Vagina (tissue), 2 donors: Measurements from ENCODE around the gene PAPSS2. TPM values are rescaled to one million over a fixed set of nuclear protein-coding genes. Genes with fewer than 3 reads are reported as not detected.

Experiments used
- DNase-seq, 2 donors: peaks; one replicate each; pipeline ENCODE4 v3.0.0-alpha.2; 2017; ENCODE audit errors: extremely low spot score in 2 of 2
- H3K27ac ChIP-seq: fragments of 200-600 bp; sonication (generic); one replicate; pipeline ENCODE4 v1.5.1; 2019
- H3K27me3 ChIP-seq: fragments of 200-600 bp; sonication (generic); one replicate; pipeline ENCODE4 v1.5.1; 2019
- H3K36me3 ChIP-seq, 2 donors: fragments of 200-600 bp; sonication (generic); one replicate each; pipeline ENCODE4 v1.5.1; 2017 to 2019
- H3K4me1 ChIP-seq: fragments of 200-600 bp; sonication (generic); one replicate; pipeline ENCODE4 v1.5.1; 2019
- H3K4me3 ChIP-seq, 2 donors: fragments of 200-600 bp; sonication (generic); 1 replicate in 1 of 2; 2 replicates in 1 of 2; pipeline ENCODE4 v1.5.1; 2016 to 2019
- H3K9me3 ChIP-seq: fragments of 200-600 bp; sonication (generic); one replicate; pipeline ENCODE4 v1.5.1; 2019
- CTCF ChIP-seq, 3 experiments: fragments of 450-650 bp in 2 of 3; fragments of 200-600 bp in 1 of 3; sonication (generic) in 1 of 3; IDR thresholded peaks; one replicate each; pipeline ENCODE4 v1.5.1; 2017 to 2019; ENCODE audit warnings: antibody characterized with exemption in 3 of 3, mild to moderate bottlenecking in 2 of 3, moderate library complexity in 2 of 3
- POLR2A ChIP-seq, 2 donors: fragments of 450-650 bp; IDR thresholded peaks; one replicate each; pipeline ENCODE4 v1.6.1; 2017; ENCODE audit warnings: antibody characterized with exemption in 2 of 2, mild to moderate bottlenecking in 2 of 2, moderate library complexity in 2 of 2
- POLR2AphosphoS5 ChIP-seq, 2 donors: sonication (generic); formaldehyde crosslinking; IDR thresholded peaks; one replicate each; pipeline ENCODE4 v1.9.0; 2017; ENCODE audit warnings: antibody characterized with exemption in 2 of 2, mild to moderate bottlenecking in 2 of 2, low read depth in 1 of 2; ENCODE audit not compliant: insufficient read depth in 1 of 2
- intact Hi-C: fragments of 100-400 bp; cut with DNase I; formaldehyde crosslinking; loops from one replicate; pipeline ENCODE4 v1.15.1; 2023
- total RNA-seq: library from RNA; depleted of rRNA; stranded (reverse); fragments of >200 nt; gene quantifications from one replicate; pipeline ENCODE4 v1.2.3, GENCODE V29; 2016

The PAPSS2 gene
- total RNA-seq, 1 donor from 2014 or later: 12.3 TPM

GRCh38 chr10:87646192-87646909 is 13.3 kb upstream of the PAPSS2 start:
- intact Hi-C loops: no loop called here
- H3K27me3 ChIP-seq: no peaks in the 10 kb centered on the region
- DNase-seq: no peak
- H3K4me3 ChIP-seq: no peak overlapping the region
- no peaks in the 10 kb centered on the region for H3K4me1 ChIP-seq
- no peak for TF ChIP-seq POLR2A (IDR thresholded peaks at IDR 0.05)
- no peaks in the 10 kb centered on the region for H3K36me3 ChIP-seq
- no peak overlapping the region for H3K27ac ChIP-seq
- H3K9me3 ChIP-seq: no peaks in the 10 kb centered on the region

- no peak for DNase-seq
- no peak for TF ChIP-seq POLR2AphosphoS5 (IDR thresholded peaks at IDR 0.05; ENCODE audit: insufficient read depth in 1 of 2, low read depth in 1 of 2)
- no peak for TF ChIP-seq CTCF (IDR thresholded peaks at IDR 0.05)
- no peak for TF ChIP-seq POLR2A (IDR thresholded peaks at IDR 0.05)
These were observed 12.7 kb upstream of the PAPSS2 start for GRCh38 chr10:87646935-87647334.

GRCh38 chr10:87650838-87651589 is 8.7 kb upstream of the PAPSS2 start:
- intact Hi-C loops: no loop called here
- TF ChIP-seq CTCF (IDR thresholded peaks at IDR 0.05) (no peak), POLR2AphosphoS5 (IDR thresholded peaks at IDR 0.05; ENCODE audit: insufficient read depth in 1 of 2, low read depth in 1 of 2) (no peak), POLR2A (IDR thresholded peaks at IDR 0.05) (no peak)
- DNase-seq: no peak

More at GRCh38 chr10:87646935-87647334, 12.7 kb upstream of the PAPSS2 start:
- Histone ChIP-seq H3K36me3 (no peaks in the 10 kb centered on the region), H3K27ac (no peak overlapping the region), H3K9me3 (no peaks in the 10 kb centered on the region), H3K27me3 (no peaks in the 10 kb centered on the region), H3K4me1 (no peaks in the 10 kb centered on the region), H3K4me3 (no peak overlapping the region)
- intact Hi-C loops: no loop called here

GRCh38 chr10:87651801-87652200 is 7.9 kb upstream of the PAPSS2 start:
- no peaks in the 10 kb centered on the region for H3K27me3 ChIP-seq
- no peak for DNase-seq
- H3K36me3 ChIP-seq: no peaks in the 10 kb centered on the region
- no peaks in the 10 kb centered on the region for H3K9me3 ChIP-seq
- TF ChIP-seq POLR2A (IDR thresholded peaks at IDR 0.05): no peak
- TF ChIP-seq POLR2AphosphoS5 (IDR thresholded peaks at IDR 0.05; ENCODE audit: insufficient read depth in 1 of 2, low read depth in 1 of 2): no peak
- TF ChIP-seq CTCF (IDR thresholded peaks at IDR 0.05): no peak
- H3K4me1 ChIP-seq: peaks cover under 1% of the 10 kb centered on the region
- intact Hi-C loops: no loop called here
- H3K27ac ChIP-seq: no peak overlapping the region
- H3K4me3 ChIP-seq: no peak overlapping the region

More at GRCh38 chr10:87650838-87651589, 8.7 kb upstream of the PAPSS2 start:
- Histone ChIP-seq H3K4me1 (no peaks in the 10 kb centered on the region), H3K4me3 (no peak overlapping the region), H3K27ac (no peak overlapping the region), H3K27me3 (no peaks in the 10 kb centered on the region), H3K36me3 (no peaks in the 10 kb centered on the region), H3K9me3 (no peaks in the 10 kb centered on the region)

- H3K4me3 ChIP-seq: no peak overlapping the region
- no peaks in the 10 kb centered on the region for H3K9me3 ChIP-seq
- H3K27ac ChIP-seq: no peak overlapping the region
- H3K36me3 ChIP-seq: no peaks in the 10 kb centered on the region
- intact Hi-C loops: no loop called here
- no peak for DNase-seq
- peaks cover 5% of the 10 kb centered on the region for H3K4me1 ChIP-seq
- TF ChIP-seq POLR2A (IDR thresholded peaks at IDR 0.05) (no peak), CTCF (IDR thresholded peaks at IDR 0.05) (no peak), POLR2AphosphoS5 (IDR thresholded peaks at IDR 0.05; ENCODE audit: insufficient read depth in 1 of 2, low read depth in 1 of 2) (no peak)
- H3K27me3 ChIP-seq: no peaks in the 10 kb centered on the region
These were observed 7.4 kb upstream of the PAPSS2 start for GRCh38 chr10:87652261-87652660.
